Panc1 (cell line): ENCODE results near the gene TMEM51. TPM values are rescaled to one million over a fixed set of nuclear protein-coding genes. Genes with fewer than 3 reads are reported as not detected.

Experiments
- ATAC-seq: fragments of 200-7000 bp; cut with Tn5 transposase; 2 replicates; pipeline ENCODE4 v1.9.1; 2020; ENCODE audit warnings: mild to moderate bottlenecking, moderate library complexity
- BruUV-seq: library from RNA; stranded (reverse); fragments of 400-500 nt; replicated peaks from 2 replicates; lab custom pipeline; 2021; lab: Mats Ljungman, UMichigan
- CTCF ChIA-PET: fragments of 300-600 bp; sonication (Branson Sonifier 250); formaldehyde crosslinking; loops from one replicate; lab custom pipeline; 2022; ENCODE audit warnings: antibody characterized with exemption; lab: Charles Lee
- POLR2A ChIA-PET: fragments of 300-600 bp; sonication (Branson Sonifier 250); formaldehyde crosslinking; loops from one replicate; lab custom pipeline; 2022; ENCODE audit warnings: antibody characterized with exemption; lab: Charles Lee
- DNase-seq: peaks from one replicate; pipeline ENCODE4 v3.0.0-alpha.2; 2010; ENCODE audit warnings: low read depth, low spot score
- H3K27ac ChIP-seq: 2 replicates; pipeline ENCODE4 v1.5.1; 2011; ENCODE audit warnings: mild to moderate bottlenecking, low read length, inconsistent platforms
- H3K27me3 ChIP-seq: fragments of 200-500 bp; sonication (Bioruptor generic); 2 replicates; pipeline ENCODE4 v1.6.0; 2014; ENCODE audit warnings: low read length, inconsistent platforms; ENCODE audit not compliant: control insufficient read depth, insufficient read depth
- H3K36me3 ChIP-seq: fragments of 200-500 bp; sonication (Bioruptor generic); 2 replicates; pipeline ENCODE4 v1.5.1; 2014; ENCODE audit warnings: inconsistent platforms, mild to moderate bottlenecking, low read length, moderate library complexity; ENCODE audit not compliant: control insufficient read depth, insufficient read depth
- H3K4me1 ChIP-seq: 2 replicates; pipeline ENCODE4 v1.5.1; 2011; ENCODE audit warnings: inconsistent platforms, mild to moderate bottlenecking, low read length, moderate library complexity; ENCODE audit not compliant: control insufficient read depth, insufficient read depth
- H3K4me3 ChIP-seq, 2 experiments: 2 replicates each; pipeline ENCODE4 v1.5.1; 2011 to 2012; ENCODE audit warnings: low read depth in 2 of 2, low read length in 2 of 2, mild to moderate bottlenecking in 2 of 2, inconsistent platforms in 1 of 2, moderate library complexity in 1 of 2
- H3K9me3 ChIP-seq: fragments of 200-500 bp; sonication (Bioruptor generic); 2 replicates; pipeline ENCODE4 v1.5.1; 2014; ENCODE audit warnings: low read depth, mild to moderate bottlenecking, inconsistent platforms, low read length, moderate library complexity; ENCODE audit not compliant: control insufficient read depth, insufficient read depth
- CTCF ChIP-seq: fragments of 450-650 bp; IDR thresholded peaks from 2 replicates; pipeline ENCODE4 v1.5.1; 2017; ENCODE audit warnings: mild to moderate bottlenecking
- POLR2AphosphoS5 ChIP-seq: IDR thresholded peaks from 2 replicates; pipeline ENCODE4 v1.6.1; 2012; ENCODE audit warnings: mild to moderate bottlenecking, low read depth, low read length, moderate library complexity
- REST ChIP-seq, 2 experiments: IDR thresholded peaks; 2 replicates each; pipeline ENCODE4 v1.6.1; 2011 to 2012; ENCODE audit warnings: low read depth in 2 of 2, control low read depth in 1 of 2, low read length in 1 of 2, mild to moderate bottlenecking in 1 of 2, moderate library complexity in 1 of 2; ENCODE audit not compliant: insufficient read depth in 1 of 2
- SIN3A ChIP-seq: IDR thresholded peaks from 2 replicates; pipeline ENCODE4 v1.6.1; 2012; ENCODE audit warnings: low read depth, mild to moderate bottlenecking, low read length, moderate library complexity, borderline replicate concordance; ENCODE audit not compliant: insufficient read depth
- TCF7L2 ChIP-seq: IDR thresholded peaks from 2 replicates; pipeline ENCODE4 v1.6.1; 2011; ENCODE audit warnings: mild to moderate bottlenecking, low read depth, low read length, inconsistent platforms
- in situ Hi-C: cut with HindIII; loops from 2 replicates; pipeline ENCODE4 v1.10.0; 2016; ENCODE audit warnings: low sequenced_read_pairs, low pct_unique_long_range_greater_than_20kb
- intact Hi-C: fragments of 100-400 bp; cut with micrococcal nuclease; formaldehyde crosslinking; loops from one replicate; pipeline ENCODE4 v1.10.0; 2022; ENCODE audit not compliant: unreplicated experiment
- total RNA-seq: library from RNA; stranded (reverse); gene quantifications from one replicate; pipeline ENCODE4 v1.2.1, GENCODE V29; 2021; ENCODE audit not compliant: unreplicated experiment

Gene TMEM51
- total RNA-seq, 1 experiment from 2014 or later: 25.8 TPM

- POLR2A ChIA-PET: no interaction called here
- DNase-seq (no peak), ATAC-seq (no peak)
- H3K4me3 ChIP-seq: no peak overlapping the region
- CTCF ChIA-PET: no interaction called here
- peaks cover 3% of the 10 kb centered on the region; the same call in 1 of the 2 replicates for H3K27me3 ChIP-seq
- intact Hi-C loops: no loop called here
- no peak for TF ChIP-seq CTCF
- TF ChIP-seq POLR2AphosphoS5: no peak
- no peak for TF ChIP-seq SIN3A
- TF ChIP-seq REST (IDR thresholded peaks at IDR 0.05; ENCODE audit: insufficient read depth in 1 of 2, low read depth in 2 of 2, low read length in 1 of 2): no peak
- TF ChIP-seq TCF7L2: no peak
- no peaks in the 10 kb centered on the region for H3K36me3 ChIP-seq
- no TSS peak for BruUV-seq
- no peaks in the 10 kb centered on the region for H3K9me3 ChIP-seq
- in situ Hi-C loops: no loop called here
- no peaks in the 10 kb centered on the region for H3K4me1 ChIP-seq
- no peak overlapping the region for H3K27ac ChIP-seq
Measured at GRCh38 chr1:15255582-15256149, 102.1 kb downstream of the TMEM51 start.

GRCh38 chr1:15256584-15256983 is 103.0 kb downstream of the TMEM51 start:
- CTCF ChIA-PET: no interaction called here

More at GRCh38 chr1:15256584-15256983, 103.0 kb downstream of the TMEM51 start:
- POLR2A ChIA-PET: no interaction called here
- TF ChIP-seq CTCF (no peak), REST (IDR thresholded peaks at IDR 0.05; ENCODE audit: insufficient read depth in 1 of 2, low read depth in 2 of 2, low read length in 1 of 2) (no peak), TCF7L2 (no peak), POLR2AphosphoS5 (no peak), SIN3A (no peak)
- intact Hi-C loops: no loop called here
- H3K36me3 ChIP-seq: no peaks in the 10 kb centered on the region
- in situ Hi-C loops: no loop called here
- no peaks in the 10 kb centered on the region for H3K9me3 ChIP-seq
- BruUV-seq: no TSS peak
- DNase-seq (no peak), ATAC-seq (no peak)
- H3K27me3 ChIP-seq: peaks cover 3% of the 10 kb centered on the region; the same call in 1 of the 2 replicates
- H3K4me1 ChIP-seq: no peaks in the 10 kb centered on the region; the same call in 1 of the 2 replicates
- no peak overlapping the region for H3K27ac ChIP-seq
- H3K4me3 ChIP-seq: no peak overlapping the region
